Midbrain (tissue), 1 donor: ENCODE data around the gene SULT1A2.
"Not testable (repeated sequence)": the region's sequence is repeated elsewhere in the genome, so short reads cannot be mapped to it uniquely, and the experiment has no call there.

ENCODE experiments used
- DNase-seq: peaks from one replicate; lab custom pipeline; 2025; lab: John Stamatoyannopoulos, UW

The SULT1A2 gene

GRCh38 chr16:28591355-28591754 is 5.5 kb downstream of the SULT1A2 start:
- no peak for DNase-seq

GRCh38 chr16:28590384-28591340 is 6.2 kb downstream of the SULT1A2 start:
- no peak for DNase-seq

DNA sequence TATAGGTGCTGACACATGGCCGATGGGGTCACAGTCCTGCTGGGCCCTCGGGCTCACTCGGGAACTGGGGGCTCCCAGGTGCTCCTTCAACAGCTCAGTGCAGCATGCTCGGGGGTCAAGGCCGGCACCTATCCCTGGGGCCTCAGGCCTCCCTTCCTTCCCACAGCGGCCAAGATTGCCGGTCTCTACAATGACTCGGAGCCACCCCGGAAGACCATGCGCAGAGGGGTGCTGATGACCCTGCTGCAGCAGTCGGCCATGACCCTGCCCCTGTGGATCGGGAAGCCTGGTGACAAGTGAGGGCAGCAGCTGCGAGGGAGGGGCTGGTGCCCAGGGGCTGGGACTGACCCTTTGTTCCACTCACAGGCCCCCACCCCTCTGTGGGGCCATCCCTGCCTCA is 6.9 kb downstream of the SULT1A2 start:
- no peak for DNase-seq

DNA sequence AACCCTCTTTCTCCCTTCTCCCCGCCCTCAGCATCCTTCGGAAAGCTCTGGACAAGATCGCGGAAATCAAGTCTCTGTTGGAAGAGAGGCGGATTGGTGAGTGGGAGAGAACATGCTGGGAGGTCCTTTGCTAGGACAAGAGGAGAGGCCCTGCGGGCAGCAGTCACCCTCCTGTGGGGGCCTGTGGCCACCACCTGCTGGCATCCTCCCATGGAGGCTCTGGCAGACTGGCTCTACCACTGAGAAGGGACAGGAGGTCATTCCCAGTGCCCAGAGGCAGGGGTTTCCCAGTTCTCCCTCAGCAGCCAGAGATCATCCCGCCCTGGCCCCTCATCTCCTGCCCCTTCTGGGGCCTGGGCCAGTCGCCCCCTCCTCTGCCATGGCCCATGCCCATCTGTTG is 7.8 kb downstream of the SULT1A2 start:
- no peak for DNase-seq

GRCh38 chr16:28587386-28587785 is 9.5 kb downstream of the SULT1A2 start:
- no peak for DNase-seq

DNA sequence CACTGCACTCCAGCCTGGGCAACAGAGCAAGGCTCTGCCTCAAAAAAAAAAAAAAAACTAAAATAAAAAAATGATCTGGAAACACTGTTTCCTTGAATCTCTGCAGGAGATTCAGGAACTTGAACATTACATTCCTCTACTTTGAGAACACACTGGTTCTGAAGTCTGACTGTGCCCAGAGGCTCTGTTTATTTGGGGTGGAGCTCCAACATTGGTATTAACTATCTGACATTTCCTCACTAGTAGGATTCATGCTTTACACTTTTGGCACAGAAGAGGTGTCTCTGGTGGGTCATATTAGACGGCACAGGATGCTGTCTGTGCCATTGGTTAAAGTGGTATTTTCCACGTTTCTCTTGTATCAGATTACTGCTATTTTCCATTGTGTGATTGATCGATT is 10.4 kb downstream of the SULT1A2 start:
- no peak for DNase-seq

- DNase-seq: no peak
Measured at GRCh38 chr16:28585674-28586073, 11.2 kb downstream of the SULT1A2 start.

- no peak for DNase-seq
Measured at GRCh38 chr16:28580726-28581315, 16.0 kb downstream of the SULT1A2 start.

GRCh38 chr16:28575446-28576109 is 21.3 kb downstream of the SULT1A2 start:
- DNase-seq: no peak

DNA sequence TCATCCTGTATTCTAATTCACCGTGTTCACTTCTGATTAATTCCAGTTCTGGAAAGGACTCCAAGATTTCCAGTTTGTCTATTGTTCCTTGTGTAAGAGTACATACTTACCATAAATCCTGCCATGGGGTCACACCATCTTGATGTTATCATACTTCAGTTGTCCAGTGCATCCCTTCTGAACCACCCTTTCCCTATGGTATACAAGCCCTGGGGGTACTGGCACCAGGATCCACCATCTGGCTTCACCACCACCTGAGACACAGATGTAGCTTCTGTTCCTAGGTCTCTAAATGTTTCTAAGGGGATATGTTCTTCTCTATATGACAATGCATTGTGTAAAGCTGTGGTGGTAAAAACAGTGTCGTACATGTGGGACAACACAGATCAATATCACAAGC is 21.9 kb downstream of the SULT1A2 start:
- DNase-seq: no peak

- DNase-seq: no peak
Measured at GRCh38 chr16:28573738-28574718, 22.8 kb downstream of the SULT1A2 start.

DNA sequence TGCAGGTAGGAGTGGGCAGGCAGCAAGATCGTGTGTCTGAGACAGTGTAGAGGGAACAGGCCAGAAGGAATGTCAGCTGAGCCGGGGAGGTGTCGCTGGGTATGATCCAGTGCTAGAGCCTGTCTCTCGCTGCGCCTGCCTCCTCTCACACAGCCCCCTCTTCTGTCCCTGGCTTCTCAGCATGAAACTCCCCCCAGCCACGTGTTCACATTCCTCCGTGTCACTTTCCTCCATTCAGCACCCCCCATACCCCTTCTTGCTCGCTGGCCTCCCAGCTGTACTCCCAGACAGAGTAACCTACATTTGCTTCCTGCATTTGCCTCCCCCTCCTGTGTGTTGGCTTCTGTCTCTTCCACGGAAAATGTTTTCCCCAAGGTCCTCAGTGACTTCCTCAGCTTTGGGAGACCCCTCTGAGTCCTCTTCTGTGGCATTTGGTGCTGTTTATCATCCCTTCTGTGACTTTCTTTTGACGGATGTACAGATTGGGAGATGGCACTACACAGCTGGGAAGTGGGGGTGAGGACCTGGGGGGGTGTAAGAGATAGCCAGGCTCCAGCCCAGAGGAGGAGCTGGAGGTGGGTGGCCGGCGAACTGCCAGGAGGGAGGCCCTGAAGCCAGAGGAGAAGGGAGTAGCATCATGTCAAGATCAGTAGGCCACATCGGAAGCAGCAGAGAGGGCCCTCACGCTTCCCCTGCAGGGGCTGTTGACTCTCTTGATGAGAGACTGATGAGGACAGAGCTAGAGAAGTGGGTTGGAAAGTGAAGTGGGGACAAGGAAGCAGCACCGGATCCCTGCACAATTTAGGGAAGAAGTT is 23.9 kb downstream of the SULT1A2 start:
- no peak for DNase-seq

DNA sequence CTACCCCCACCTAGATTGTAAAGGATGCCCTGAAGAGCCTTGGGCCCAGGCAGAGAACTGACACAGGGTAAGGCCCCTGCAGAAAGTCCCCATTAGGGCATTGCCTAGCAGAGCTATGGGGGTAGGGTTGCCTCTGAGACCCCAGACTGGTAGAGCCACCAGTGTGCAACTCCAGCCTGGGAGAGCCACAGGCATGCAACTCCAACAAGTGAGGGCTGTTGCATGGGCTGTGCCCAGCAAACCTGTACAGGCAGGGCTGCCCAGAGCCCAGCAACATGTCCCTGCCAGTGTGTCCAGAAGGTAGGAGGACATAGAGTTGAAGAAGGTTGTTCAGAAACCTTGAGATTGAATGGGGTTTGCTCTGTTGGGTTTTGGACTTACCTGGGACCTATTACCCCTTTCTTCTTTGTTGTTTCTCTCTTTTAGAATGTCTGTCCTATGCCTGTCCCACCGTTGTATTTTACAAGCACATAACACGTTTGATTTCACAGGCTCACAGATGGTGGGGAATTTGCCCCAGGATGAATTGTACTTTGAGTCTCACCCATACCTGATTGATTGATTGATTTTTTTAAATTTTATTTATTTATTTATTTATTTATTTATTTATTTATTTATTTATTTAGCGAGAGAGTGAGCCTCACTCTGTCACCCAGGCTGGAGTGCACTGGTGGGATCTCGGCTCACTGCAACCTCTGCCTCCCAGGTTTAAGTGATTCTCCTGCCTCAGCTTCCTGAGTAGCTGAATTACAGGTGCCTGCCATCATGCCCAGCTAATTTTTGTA is 26.7 kb downstream of the SULT1A2 start:
- no peak for DNase-seq

DNA sequence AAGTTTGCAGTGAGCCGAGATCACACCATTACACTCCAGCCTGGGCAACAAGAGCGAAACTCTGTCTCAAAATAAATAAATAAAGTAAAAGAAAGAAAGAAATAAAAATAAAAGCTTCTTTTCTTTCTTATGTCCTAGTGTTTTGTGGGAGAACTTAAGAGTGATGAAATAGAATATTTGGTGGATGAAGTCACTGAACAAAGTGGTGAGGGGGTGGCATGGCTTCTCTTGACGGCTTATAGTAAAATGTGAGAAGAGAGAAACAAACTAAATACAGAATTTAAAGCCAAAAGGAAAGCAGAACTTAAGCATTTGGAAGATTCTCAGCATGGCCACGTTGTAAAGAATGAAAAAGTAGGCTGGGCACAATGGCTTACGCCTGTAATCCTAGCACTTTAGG is 27.8 kb downstream of the SULT1A2 start:
- no peak for DNase-seq

DNA sequence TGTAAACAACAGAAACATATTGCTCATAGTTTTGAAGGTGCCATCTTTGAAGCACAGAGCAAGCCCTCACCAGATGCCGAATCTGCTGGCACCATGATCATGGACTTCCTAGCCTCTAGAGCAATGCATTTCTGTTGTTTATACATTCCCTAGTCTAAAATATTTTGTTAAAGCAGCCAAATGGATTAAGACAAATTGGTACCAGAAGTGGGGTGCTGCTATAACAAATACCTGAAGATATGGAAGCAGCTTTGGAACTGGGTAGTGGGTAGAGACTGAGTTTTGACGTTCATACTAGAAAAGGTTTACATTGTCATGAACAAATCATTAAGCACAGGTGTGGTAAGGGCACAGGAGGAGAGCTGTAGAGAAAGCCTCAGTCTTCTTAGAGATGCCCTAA is 29.6 kb downstream of the SULT1A2 start:
- no peak for DNase-seq

- DNase-seq: not testable (repeated sequence)
Measured at GRCh38 chr16:28566233-28566925, 30.5 kb downstream of the SULT1A2 start.

DNA sequence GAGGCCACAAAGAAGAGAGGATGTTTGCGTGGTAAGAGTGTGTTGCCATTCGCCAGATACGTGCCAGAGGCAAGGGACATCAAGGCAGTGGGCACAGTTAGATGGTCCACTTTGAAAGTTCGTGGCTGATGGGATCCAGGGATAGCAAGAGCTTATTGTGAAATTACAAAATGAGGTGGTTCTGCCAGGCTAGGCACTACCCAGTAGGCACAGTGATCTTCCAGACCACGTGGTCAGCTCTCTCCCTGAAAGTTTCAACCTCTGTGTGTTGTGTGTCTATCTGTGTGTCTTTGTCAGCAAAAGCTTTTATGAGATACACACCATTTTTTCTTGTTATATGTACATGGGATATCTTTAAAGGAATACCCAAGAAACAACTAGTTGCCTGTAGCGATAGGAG is 33.6 kb downstream of the SULT1A2 start:
- no peak for DNase-seq

DNA sequence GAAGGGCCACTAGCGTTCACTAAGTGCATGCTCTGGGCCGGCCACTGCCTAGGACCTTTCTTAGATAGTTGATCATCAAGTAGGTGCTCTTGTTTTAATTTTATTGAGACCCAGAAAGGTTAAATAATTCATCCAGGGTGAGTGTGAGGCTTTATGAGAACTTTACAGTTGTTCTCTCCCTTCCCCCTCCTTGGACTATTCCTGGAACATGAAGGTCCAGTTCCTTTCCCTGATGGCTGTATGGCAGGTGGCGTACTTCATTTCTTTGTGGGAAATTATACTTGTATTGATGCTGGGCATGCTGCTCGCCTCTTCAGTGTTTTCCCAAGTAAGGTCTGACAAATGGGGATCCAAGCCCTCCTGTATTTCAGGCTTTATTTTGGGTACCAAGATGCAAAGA is 34.7 kb downstream of the SULT1A2 start:
- no peak for DNase-seq

DNA sequence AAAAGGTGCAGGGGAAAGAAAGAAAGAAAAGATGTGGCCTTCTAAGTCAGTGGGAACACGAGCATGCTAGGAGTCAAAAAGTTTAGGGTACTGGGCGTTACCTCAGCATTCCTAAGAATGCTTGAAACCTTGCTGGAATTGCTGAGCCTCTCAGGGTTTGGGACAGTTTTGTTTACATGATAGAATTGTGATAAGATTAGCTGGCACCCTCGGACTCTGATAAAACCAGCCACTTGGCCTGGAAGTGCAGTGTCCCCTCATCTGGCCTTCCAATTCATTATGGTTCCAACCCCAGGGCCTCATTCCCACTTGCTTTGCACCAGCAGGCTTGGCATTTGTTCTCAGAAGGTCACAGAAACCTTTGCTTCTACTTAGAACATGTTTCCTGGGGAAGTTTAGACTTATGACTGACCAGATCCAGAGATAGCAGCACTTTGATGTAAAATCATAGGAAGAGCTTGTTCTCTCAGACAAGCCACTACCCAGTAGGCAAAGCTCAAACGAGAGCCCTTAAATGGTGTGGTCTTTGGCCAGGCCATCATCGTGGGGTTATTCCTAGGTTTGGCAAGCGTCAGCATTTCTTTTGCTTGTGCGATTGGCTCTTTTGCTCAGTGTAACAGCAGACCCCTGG is 35.2 kb downstream of the SULT1A2 start:
- DNase-seq: no peak
